NCI-H82 (cell line): Measurements from ENCODE around the gene AP2A1.
A peak's percentile ranks its signal among the peaks of the same experiment; 100 is the strongest.
"Not testable (repeated sequence)": the region's sequence is repeated elsewhere in the genome, so short reads cannot be mapped to it uniquely, and the experiment has no call there.

Experiments used
- DNase-seq: peaks from one replicate; lab custom pipeline; 2025; lab: John Stamatoyannopoulos, UW

Gene AP2A1

DNA sequence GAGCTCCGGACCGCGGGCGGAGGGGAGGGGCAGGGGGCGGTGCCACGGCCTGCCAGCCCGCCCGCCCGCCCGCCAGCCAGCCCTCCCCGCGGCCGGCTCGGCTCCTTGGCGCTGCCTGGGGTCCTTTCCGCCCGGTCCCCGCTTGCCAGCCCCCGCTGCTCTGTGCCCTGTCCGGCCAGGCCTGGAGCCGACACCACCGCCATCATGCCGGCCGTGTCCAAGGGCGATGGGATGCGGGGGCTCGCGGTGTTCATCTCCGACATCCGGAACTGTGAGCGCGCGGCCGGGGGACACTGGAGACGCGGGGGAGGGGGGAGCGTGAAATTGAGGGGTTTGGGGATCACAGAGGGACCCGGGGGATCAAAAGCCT is at the start of gene AP2A1:
TSS of gene AP2A1 (plus strand) at position 72 of the 370 bp plus-strand sequence. CDS start at position 205, 133 bp downstream.
- no peak for DNase-seq

DNA sequence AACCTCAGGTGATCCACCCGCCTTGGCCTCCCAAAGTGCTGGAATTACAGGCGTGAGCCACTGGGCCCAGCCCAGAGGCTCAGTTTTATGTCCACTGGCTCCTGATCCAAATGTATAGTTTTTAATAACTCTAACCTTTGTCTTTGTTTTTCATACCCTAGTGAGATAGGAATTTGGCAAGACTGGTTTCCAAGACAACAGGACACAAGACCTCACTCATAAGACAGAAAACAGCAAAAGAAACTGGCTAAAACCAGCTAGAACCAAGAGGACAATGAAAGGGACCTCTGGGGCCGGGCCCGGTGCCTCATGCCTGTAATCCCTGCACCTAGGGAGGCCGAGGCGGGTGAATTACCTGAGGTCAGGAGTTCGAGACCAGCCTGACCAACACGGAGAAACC is 48.3 kb upstream of the AP2A1 start:
- DNase-seq = no peak

DNA sequence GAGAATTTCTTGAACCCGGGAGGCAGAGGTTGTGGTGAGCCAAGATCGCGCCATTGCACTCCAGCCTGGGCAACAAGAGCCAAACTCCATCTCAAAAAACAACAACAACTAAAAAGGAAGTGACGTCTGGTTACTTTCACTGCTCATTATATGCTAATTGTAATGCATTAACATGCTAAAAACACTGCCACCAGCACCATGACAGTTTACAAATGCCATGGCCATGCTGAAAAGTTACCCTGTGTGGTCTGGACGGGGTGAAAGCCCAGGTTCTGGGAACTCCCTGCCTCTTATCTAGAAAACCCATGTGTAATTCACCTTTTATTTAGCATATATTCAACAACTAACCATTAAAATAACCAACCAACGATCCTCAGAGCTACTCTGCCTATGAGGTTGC is 47.8 kb upstream of the AP2A1 start:
- no peak for DNase-seq

DNA sequence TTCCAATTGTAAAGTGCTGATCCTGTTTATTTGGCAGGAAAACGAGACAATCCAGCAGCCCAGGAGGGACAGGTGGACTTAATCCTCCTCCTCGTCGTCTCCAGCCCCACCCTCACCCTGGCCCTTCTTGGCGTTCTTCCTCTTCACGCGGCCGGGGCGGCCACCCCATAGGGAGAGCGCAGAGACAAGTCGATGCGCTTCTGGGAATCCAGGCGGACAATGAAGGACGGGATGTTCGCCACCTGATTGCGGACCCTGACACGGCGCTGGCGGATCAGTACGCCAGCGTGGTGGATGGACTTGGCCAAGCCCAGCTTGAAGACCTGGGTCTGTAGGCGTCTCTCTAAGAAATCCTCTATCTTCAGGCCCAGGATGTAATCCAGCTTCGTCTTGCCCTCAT is 47.4 kb upstream of the AP2A1 start:
- DNase-seq = not testable (repeated sequence)

DNA sequence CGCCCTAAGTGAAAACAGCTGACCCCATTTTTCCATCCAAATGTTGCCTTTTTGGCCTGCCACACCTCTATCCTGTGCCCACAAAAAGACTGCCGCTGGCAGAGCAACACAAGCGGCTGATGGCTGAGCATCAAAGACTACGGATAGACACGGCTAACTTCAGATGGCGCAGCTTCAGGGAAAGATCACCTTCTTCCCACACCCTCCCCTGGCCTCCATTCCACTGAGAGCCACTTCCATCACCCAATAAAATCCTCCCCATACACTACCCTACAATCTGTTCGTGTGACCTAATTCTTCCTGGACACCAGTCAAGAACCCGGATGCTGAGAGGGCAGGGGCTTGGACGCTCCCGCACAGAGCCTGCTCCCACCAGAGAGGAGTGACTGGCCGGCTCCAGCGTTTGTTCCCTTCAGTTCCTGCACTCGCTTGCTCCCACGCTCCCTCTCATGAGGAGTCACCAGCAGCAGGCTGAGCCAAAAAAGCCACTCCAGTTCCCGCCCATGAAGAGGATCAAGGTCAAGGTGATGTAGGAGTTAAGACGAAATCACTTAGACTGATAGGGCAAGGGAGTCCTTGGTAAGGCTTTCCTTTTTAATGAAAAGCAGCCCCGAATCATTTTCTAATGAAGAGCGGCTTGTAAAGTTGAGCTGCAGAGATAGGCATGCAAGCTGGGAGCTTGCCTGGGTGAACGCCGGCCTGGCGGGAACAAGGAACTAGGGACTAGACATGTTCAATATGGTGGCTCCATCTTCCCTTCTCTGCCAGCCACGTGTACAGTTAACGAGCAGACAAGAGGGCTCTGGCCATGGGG is 39.4 kb upstream of the AP2A1 start:
- peak; percentile 74 for DNase-seq

DNA sequence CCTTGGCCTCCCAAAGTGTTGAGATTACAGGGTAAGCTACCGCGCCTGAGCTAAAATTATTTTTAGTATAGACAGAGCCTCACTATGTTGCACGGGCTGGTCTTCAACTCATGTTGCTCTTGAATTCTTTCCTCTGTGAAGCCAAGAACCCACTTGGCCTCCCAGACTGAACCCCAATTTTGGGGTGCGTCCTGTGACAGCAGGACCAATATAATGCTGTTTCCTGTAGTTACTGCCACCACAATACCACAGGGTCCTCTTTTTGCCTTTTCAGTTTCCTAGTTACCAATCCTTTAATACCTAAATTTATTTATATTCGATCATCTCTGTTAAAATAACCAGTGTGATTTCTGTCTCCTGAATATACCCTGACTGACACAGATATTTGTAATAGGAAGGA is 36.6 kb upstream of the AP2A1 start:
- DNase-seq = no peak

DNA sequence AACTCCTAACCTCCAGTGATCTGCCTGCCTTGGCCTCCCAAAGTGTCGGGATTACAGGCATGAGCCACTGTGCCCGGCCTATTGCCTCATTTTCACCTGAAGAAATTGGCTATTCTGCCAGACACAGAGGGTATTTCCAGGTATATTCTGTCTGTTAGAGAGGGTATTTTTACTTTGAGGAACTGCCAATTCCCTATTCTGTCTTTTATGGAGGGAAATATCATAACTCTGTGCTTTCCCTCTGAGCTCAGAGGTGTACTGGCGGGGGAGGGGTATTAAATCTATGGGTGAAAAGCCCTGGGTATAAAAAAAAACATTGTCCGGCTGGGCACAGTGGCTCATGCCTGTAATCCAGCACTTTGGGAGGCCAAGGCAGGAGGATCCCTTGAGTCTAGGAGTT is 28.5 kb upstream of the AP2A1 start:
- no peak for DNase-seq

DNA sequence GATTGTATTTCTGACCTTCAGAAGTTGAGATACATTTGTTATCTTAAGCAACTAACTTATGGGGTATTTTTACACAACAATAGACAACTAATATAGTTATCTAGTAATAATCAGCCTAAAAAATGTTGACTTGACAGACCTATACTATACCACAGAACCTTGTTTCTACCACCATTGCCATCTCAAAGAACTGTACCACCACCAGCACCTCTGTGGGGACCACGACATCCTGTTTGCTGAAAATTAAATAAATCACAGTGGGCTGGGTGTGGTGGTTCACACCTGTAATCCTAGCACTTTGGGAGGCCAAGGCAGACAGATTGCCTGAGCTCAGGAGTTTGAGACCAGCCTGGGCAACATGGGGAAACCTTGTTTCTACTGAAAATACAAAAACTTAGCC is 27.7 kb upstream of the AP2A1 start:
- DNase-seq = no peak

DNA sequence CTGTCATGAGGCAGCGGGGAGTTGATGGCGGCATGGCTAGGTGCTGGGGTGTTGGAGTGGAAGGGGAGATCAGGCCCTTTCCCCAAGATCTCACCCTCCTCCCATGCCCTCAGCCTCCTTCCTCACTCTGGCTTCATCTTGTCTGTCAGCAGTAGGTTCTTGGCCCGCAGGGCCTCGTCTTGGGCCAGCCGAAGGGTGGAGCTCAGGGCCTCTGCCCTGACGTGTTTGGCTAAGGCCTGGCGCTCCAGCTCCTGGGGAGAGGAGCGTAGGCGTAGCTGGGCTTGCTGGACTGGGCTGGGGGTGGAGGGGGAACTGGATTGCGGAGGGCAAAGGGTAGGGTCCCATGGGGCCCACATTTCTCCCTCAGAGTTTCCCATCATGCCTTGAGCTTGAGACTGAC is 26.9 kb upstream of the AP2A1 start:
- DNase-seq = no peak

DNA sequence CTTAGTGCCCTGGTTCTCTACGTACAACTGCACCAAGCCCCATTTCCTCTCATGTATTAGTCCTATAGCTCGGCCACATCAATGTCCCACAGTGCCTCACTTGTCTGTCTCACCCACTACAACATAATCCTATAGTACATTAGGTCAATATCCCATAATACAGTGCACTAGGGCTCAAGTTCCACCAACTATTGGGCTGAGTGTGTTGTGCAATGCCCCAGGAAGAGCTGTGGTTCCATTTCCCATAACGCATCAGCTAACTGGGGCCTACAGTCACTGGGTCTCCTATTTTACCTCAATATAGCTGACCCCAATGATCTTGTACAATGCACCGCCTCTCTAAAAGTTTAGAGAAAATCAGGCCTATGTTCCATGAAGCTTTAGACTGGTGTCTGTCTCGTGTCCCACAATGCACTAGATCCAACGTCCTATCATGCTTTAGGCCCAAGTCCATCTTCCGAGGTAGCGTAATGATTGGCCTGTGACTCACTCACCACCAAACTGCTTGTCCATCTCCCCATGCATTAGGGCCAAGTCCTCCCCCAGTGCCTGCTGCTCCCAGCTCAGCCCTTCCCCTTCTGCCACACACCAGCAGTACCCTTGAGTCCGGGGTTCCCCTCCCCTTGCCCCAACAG is 25.5 kb upstream of the AP2A1 start:
- DNase-seq = no peak

DNA sequence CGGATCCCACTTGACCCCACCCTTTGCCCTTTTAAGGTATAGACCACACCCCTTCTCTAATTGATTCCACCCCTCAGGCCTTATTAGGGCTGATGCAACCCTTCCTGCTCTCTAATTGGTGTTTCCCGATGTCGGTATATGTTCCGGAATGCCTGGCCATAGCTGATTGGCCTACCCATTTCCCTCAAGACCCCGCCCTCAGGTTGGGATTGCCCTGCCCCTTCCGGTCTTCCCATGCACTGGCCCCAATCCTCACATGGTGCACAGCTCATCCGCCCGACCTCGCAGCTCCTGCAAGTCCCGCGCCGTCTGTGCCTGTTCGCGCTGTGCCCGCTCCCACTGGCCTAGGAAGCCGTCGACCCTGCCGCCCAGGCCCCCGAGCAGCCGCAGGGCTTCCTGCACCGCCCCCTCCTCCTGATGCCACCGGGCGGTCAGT is 21.8 kb upstream of the AP2A1 start:
- peak; percentile 26 for DNase-seq

DNA sequence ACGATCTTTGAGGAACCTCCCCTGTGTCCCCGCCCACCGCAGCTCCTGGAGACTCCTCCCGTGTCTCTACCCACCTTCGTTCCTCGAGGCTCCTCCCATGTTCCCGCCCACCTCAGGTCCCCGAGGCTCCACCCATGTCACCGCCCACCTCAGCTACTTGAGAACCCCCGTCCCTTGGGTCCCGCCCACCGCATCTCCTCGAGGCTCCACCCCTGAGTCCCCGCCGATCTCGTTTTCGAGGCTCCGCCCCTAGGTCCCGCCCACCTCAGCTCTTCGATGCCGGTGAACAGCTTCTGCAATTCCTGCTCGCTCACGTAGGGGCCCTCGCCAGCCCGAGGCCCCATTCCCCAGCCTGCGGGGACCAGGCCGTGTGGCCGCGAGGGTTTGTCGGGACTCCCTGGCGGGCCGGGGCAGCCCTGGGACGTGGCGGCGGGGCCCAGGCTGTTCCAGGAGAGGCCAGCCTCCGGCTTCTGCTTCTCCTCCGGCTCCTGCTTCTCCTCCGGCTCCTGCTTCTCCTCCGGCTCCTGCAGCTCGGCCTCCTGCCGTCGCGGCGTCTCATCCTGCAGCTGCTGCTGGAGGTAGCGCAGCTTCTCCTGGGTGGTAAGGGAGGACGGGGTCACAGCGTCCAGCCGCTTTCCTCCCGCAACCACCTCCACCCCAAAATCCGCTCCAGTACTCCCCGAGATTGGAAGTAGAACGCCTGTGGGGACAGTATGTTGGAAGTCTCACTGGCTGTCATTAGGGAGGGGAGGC is 20.4 kb upstream of the AP2A1 start:
- DNase-seq = peak; percentile 35

DNA sequence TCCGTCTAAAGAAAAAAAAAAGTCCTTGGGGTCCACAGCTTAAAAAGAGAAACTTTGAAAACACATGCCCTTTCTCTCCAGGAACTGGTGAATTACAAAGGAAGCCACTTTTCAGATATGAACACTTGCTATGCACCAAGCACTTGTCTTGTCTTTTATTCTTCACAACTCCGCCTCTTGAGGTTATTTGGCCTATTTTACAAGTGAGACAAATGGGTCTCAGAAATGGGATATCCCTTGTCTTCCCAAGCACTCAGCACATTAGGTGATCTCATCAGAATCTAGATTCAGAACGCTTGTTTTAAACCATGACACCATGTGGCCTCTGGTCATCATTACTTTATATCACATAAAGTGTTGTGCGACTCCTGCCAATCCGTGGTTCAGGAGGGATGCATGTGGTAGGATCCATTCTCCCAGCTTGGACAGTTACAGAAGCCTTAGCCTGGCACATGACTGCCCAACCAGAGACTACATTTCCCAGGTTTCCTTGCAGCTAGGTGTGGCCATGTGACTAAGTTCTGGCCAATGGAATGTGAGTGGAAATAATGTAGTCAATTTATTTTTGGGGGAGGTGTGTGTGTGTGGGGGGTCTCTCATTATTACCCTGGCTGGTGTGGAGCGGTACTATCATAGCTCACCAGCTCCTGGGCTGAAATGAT is 17.6 kb upstream of the AP2A1 start:
- DNase-seq = peak; percentile 33

DNA sequence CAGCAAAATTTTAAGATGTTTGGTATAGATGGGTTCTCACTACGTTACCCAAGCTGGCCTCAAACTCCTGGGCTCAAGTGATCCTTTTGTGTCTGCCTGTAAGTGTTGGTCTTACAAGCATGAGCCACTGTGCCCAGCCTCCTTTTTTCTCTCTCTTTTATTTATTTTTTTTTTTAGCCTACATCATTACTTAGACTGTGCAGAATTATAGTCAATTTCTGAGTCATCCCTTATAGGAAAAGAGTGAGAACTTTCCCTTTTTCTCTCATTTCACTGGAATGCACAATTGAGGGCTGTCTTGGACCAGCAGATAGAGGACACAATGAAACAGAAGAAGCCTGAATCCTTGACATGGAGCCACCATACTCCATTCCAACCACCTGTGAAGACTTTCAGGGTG is 17.0 kb upstream of the AP2A1 start:
- DNase-seq = no peak

DNA sequence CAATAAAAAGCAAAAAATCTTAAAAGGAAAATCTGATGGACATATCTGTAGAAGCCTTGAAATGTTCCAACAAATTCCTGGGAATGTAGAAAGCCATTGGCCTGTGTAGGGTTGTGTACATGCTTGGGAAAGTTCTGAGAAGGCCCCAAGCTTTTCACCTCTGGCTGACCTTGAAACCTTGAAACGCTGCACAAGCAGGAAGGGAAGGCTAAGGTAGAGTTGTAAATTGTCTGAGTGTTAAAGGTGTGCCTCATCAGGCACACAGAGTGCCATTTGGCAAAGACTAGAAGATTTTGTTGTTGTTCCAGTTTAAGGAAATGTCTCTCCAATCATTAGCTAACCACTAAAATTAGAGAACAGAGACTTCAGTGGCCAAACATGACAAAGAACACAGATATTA is 14.1 kb upstream of the AP2A1 start:
- DNase-seq = no peak

DNA sequence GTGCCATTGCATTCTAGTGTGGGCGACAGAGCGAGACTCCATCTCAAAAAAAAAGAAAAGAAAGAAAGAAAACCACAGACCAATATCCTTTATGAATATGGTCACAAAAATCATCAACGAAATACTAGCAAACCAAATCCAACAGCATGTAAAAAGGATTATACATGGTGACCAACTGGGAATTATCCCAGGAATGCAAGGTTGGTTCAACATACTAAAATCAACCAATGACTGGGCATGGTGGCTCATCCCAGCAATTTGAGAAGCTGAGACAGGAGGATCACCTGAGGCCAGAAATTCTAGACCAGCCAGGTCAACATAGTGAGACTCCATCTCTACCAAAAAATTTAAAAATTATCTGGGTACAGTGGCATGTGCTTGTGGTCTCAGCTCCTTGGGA is 10.8 kb upstream of the AP2A1 start:
- no peak for DNase-seq

DNA sequence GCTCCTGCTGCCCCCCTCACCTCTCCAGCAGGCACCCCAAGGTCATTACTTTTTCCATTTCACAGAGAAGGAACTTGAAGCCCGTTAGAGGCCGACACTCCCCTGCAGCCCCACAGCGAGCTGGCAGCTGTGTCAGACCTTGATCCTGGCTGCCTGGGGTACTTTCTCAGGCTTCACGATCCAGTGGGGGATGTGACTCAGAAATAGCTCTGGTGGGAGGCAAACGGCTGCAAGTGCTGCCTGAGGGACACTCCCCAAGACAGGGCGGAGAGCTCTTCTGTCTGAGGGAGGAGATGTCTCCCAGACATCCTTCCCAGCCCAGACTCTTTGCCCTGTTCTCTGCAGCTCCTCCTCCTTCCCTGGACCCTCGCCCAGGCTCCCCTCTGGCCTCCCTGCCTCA is 8.5 kb upstream of the AP2A1 start:
- DNase-seq = no peak

DNA sequence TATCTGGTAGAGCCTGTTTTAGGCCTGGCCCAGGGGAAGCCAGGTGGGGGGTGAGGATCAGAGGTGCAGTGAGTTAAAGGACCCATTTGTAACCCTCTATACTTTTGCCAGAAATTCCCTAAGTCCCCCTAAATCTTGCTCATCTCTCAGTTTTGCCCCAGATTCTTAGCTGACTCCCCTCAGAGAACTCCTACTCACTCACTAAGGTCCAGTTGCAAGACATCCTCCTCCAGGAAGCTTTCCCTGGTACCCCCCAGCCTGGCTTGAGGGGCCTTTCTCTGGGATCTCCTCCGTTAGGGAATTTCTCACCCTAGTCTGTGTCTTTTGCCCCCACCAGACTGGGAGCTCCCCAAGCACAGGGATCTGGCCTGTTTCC is 5.6 kb upstream of the AP2A1 start:
- DNase-seq = no peak

DNA sequence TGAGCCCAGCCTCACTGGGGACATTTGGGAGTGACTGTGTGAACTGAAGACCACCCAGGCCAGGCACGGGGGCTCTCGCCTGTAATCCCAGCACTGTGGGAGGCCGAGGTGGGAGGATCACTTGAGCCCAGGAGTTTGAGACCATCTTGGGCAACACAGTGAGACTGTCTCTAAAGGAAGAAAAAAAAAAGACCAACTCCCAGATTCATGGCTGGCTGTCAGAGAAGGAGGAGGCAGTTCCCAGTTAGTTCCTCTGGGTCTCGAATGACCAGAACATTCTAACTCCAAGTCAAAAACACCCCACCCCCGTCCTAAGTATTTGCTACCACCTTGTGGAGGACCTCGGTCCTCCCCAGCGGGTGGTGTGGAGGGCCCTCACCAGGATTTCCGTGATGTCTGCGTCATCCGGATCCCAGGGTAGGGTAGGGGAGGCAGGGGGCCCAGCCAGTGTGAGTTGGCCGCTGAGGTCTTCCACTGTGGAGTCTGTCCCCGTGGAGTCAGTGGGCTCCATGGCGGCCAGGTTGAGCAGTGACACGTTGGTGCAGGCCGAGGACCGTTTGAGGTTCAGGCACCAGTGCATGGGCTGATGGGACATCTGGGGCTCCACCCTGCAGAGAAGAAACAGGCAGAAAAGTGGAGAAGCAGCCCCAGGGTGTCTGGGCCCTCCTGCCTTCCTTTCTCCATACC is 5.0 kb upstream of the AP2A1 start:
- DNase-seq = peak; percentile 14

DNA sequence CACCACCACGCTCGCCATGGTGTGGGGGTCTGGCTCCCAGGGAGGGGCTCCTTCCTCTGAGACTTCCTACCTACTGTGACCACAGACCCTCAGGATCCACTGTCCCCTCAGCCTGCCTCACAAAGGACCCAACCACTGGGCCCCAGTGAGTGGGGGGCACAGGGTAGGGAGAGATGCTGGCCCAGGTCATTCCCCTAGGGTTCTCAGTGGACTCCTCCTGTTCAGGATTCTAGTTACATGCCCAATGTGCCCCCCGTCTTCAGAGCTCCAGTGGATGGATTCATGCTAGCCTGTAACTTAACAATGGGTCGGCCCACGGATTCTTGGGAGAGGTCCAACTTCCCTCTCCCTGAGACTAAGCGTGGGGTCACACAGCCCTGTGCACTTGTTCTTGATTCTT is 3.6 kb upstream of the AP2A1 start, which contains the start of gene TSKS:
TSS of gene TSKS (minus strand) at position 77 of the 400 bp plus-strand sequence. CDS start at position 18, 59 bp downstream.
- no peak for DNase-seq

DNA sequence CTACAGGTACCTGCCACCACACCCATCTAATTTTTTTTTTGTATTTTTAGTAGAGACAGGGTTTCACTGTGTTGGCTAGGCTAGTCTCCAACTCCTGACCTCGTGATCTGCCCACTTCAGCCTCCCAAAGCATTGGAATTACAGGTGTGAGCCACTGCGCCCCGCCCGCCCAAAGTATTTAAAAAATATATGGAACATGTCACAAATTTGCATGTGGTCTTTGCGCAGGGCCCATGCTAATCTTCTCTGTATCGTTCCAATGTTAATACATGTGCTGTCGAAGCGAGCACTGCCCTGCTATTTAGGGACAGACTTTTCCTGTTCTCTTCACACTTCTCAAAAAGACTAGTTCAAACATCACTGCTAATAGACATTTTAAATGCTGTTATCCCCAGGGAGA is 2.5 kb upstream of the AP2A1 start:
- no peak for DNase-seq
